ENCODE results near the gene APMAP. TPM values are rescaled to one million over a fixed set of nuclear protein-coding genes. Genes with fewer than 3 reads are reported as not detected.
A peak's percentile ranks its signal among the peaks of the same experiment; 100 is the strongest.

Gene APMAP
- total and polyA plus RNA-seq, 2 of the 13 experiments (the other 11 are each of a cell fraction or from before 2014, with no cell fraction given): 168 to 214 TPM

DNA sequence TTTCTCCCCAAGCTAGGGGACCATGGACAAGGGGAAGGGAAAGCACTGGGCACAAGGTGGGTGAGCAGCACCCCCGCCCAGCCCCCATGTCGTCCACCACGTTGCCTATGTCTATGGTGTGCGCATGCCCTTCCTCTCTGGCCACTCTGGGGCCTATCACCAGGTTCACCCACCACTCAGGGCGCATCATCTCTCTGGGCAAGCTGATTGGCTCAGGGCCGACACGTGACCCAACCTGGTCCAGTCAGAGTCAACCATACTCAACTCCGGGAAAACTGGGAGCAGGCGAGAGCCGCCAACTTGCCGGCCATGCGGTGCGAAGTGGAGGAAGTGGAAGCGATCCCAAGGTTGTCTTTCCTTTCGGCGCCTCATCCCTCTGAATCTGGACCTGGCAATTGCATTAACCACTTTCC is 39.5 kb upstream of the APMAP start:
- Histone ChIP-seq H3K4me3 (replicated peaks in 1 of 3; ENCODE audit: insufficient read depth in 1 of 3, low read depth in 2 of 3, low read length in 3 of 3) (peak overlapping the region in 1 of 3 experiments; percentile 56; a peak in 2 of 6 replicates), H3K9ac (ENCODE audit: insufficient read depth, low read depth, low read length) (peak overlapping the region; percentile 33; the same call in 1 of the 2 replicates), H3K36me3 (replicated peaks in 1 of 2; ENCODE audit: control insufficient read depth in 1 of 2, insufficient read depth in 2 of 2, low read length in 2 of 2) (no peaks in the 10 kb centered on the region), H3K27me3 (ENCODE audit: control insufficient read depth in 1 of 2, insufficient read depth in 2 of 2, low read length in 2 of 2) (no peaks in the 10 kb centered on the region), H4K20me1 (ENCODE audit: insufficient read depth, low read length) (no peaks in the 10 kb centered on the region), H2AFZ (ENCODE audit: low read length) (no peak overlapping the region), H3K4me1 (ENCODE audit: insufficient read depth, low read length) (peaks cover 64% of the 10 kb centered on the region), H3K27ac (ENCODE audit: extremely low read length, insufficient read depth, low read length) (peak overlapping the region; percentile 55), H3K79me2 (ENCODE audit: insufficient read depth, low read length) (no peaks in the 10 kb centered on the region), H3K9me3 (ENCODE audit: low read length) (no peaks in the 10 kb centered on the region), H3K4me2 (ENCODE audit: low read depth, low read length) (peak overlapping the region; percentile 72)
- no peak for DNase-seq (ENCODE audit: low spot score)
- no peak for FAIRE-seq
- CTCF ChIA-PET (ENCODE audit: low intra/inter-chr PET ratio, low total read pairs): no interaction called here
- BruUV-seq (replicated peaks): TSS peak; percentile 24
- in situ Hi-C loops (cut with HindIII; ENCODE audit: extremely low pct_ligation_motif_present, low pct_unique_long_range_greater_than_20kb) (no loop called here), intact Hi-C loops (cut with micrococcal nuclease; ENCODE audit: unreplicated experiment) (loop anchor here (1.0 to 5.0 kb wide), 4 partner anchors 15 to 38 kb away; no protein-coding TSS in a partner anchor)
- POLR2A ChIA-PET: interaction anchor here (0.8 to 4.3 kb wide), 12 partner anchors 8 to 163 kb away, joined by 3 to 77 read pairs (median 6); partner anchors contain the start of genes ACSS1 and ENTPD6
- 92% methylated on average over 16 of the region's 16 CpGs for WGBS (ENCODE audit: low lambda C conversion rate)
- ATAC-seq: peak; percentile 28
- TF ChIP-seq TEAD2 (CRISPR knock-in tag; IDR thresholded peaks at IDR 0.05) (0 out of 2 replicates have a peak, but pooled peaks have one; percentile 49), SP4 (CRISPR knock-in tag; IDR thresholded peaks at IDR 0.05) (0 out of 2 replicates have a peak, but pooled peaks have one; percentile 17), HOXA3 (CRISPR knock-in tag; IDR thresholded peaks at IDR 0.05) (0 out of 2 replicates have a peak, but pooled peaks have one; percentile 8), WIZ (CRISPR knock-in tag; IDR thresholded peaks at IDR 0.05) (no peak), ZNF530 (CRISPR knock-in tag; IDR thresholded peaks at IDR 0.05; ENCODE audit: low read depth) (no peak), SSRP1 (CRISPR knock-in tag; IDR thresholded peaks at IDR 0.05) (peak; percentile 6; the same call in 1 of the 2 replicates), SP1 (IDR thresholded peaks at IDR 0.05) (no peak), SP1 (CRISPR knock-in tag; IDR thresholded peaks at IDR 0.05) (no peak), ETV6 (CRISPR knock-in tag; conservative IDR thresholded peaks at IDR 0.05) (no peak), RAD51 (IDR thresholded peaks at IDR 0.05; ENCODE audit: borderline replicate concordance) (no peak), CCAR2 (optimal IDR thresholded peaks at IDR 0.05; ENCODE audit: low read depth, low read length) (no peak), MAX (IDR thresholded peaks at IDR 0.05) (0 out of 2 replicates have a peak, but pooled peaks have one; percentile 8), ZBTB34 (CRISPR knock-in tag; IDR thresholded peaks at IDR 0.05) (0 out of 2 replicates have a peak, but pooled peaks have one; percentile 5), ISX (CRISPR knock-in tag; conservative IDR thresholded peaks at IDR 0.05) (no peak), ZSCAN21 (CRISPR knock-in tag; IDR thresholded peaks at IDR 0.05; ENCODE audit: borderline replicate concordance) (peak; percentile 69; the same call in 1 of the 2 replicates), ZNF790 (CRISPR knock-in tag; IDR thresholded peaks at IDR 0.05; ENCODE audit: borderline replicate concordance) (no peak), IKZF4 (CRISPR knock-in tag; IDR thresholded peaks at IDR 0.05; ENCODE audit: borderline replicate concordance, low read depth, not compliant biosample characterization) (peak; percentile 18), NPAS2 (CRISPR knock-in tag; IDR thresholded peaks at IDR 0.05; ENCODE audit: borderline replicate concordance) (no peak)
- TF ChIP-seq, protein P1, sequence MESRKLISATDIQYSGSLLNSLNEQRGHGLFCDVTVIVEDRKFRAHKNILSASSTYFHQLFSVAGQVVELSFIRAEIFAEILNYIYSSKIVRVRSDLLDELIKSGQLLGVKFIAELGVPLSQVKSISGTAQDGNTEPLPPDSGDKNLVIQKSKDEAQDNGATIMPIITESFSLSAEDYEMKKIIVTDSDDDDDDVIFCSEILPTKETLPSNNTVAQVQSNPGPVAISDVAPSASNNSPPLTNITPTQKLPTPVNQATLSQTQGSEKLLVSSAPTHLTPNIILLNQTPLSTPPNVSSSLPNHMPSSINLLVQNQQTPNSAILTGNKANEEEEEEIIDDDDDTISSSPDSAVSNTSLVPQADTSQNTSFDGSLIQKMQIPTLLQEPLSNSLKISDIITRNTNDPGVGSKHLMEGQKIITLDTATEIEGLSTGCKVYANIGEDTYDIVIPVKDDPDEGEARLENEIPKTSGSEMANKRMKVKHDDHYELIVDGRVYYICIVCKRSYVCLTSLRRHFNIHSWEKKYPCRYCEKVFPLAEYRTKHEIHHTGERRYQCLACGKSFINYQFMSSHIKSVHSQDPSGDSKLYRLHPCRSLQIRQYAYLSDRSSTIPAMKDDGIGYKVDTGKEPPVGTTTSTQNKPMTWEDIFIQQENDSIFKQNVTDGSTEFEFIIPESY (CRISPR knock-in tag; IDR thresholded peaks at IDR 0.05): peak; percentile 87
- TF ChIP-seq, protein P2, sequence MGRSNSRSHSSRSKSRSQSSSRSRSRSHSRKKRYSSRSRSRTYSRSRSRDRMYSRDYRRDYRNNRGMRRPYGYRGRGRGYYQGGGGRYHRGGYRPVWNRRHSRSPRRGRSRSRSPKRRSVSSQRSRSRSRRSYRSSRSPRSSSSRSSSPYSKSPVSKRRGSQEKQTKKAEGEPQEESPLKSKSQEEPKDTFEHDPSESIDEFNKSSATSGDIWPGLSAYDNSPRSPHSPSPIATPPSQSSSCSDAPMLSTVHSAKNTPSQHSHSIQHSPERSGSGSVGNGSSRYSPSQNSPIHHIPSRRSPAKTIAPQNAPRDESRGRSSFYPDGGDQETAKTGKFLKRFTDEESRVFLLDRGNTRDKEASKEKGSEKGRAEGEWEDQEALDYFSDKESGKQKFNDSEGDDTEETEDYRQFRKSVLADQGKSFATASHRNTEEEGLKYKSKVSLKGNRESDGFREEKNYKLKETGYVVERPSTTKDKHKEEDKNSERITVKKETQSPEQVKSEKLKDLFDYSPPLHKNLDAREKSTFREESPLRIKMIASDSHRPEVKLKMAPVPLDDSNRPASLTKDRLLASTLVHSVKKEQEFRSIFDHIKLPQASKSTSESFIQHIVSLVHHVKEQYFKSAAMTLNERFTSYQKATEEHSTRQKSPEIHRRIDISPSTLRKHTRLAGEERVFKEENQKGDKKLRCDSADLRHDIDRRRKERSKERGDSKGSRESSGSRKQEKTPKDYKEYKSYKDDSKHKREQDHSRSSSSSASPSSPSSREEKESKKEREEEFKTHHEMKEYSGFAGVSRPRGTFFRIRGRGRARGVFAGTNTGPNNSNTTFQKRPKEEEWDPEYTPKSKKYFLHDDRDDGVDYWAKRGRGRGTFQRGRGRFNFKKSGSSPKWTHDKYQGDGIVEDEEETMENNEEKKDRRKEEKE (IDR thresholded peaks at IDR 0.05): no peak

Measured in HepG2 (cell line).